Stimulated activated naive CD8-positive, alpha-beta T cell treated with anti-CD3 and anti-CD28 coated beads, Interleukin-15, Interleukin-2, amounts not matched to agents 100 ng/mL and 50 ng/mL, for 24 hours (primary cell): ENCODE measurements around the gene SLC39A13.
"Not testable (repeated sequence)": the region's sequence is repeated elsewhere in the genome, so short reads cannot be mapped to it uniquely, and the experiment has no call there.

ENCODE experiments used
- H3K27ac Mint-ChIP-seq: one replicate; pipeline ENCODE4 v1.8.0; 2021; ENCODE audit warnings: mild to moderate bottlenecking, mixed read lengths
- H3K27me3 Mint-ChIP-seq: one replicate; pipeline ENCODE4 v1.8.0; 2021; ENCODE audit warnings: mixed read lengths
- H3K36me3 Mint-ChIP-seq: one replicate; pipeline ENCODE4 v1.8.0; 2021; ENCODE audit warnings: low read depth, mixed read lengths
- H3K4me1 Mint-ChIP-seq: one replicate; pipeline ENCODE4 v1.8.0; 2021; ENCODE audit warnings: low read depth, mixed read lengths
- H3K4me3 Mint-ChIP-seq: one replicate; pipeline ENCODE4 v1.8.0; 2021; ENCODE audit warnings: mild to moderate bottlenecking, mixed read lengths
- H3K9me3 Mint-ChIP-seq: one replicate; pipeline ENCODE4 v1.8.0; 2021; ENCODE audit warnings: mixed read lengths

SLC39A13 gene

GRCh38 chr11:47441421-47441820, 33.0 kb downstream of the SLC39A13 start:
- H3K4me1 Mint-ChIP-seq, result no peaks in the 10 kb centered on the region

DNA sequence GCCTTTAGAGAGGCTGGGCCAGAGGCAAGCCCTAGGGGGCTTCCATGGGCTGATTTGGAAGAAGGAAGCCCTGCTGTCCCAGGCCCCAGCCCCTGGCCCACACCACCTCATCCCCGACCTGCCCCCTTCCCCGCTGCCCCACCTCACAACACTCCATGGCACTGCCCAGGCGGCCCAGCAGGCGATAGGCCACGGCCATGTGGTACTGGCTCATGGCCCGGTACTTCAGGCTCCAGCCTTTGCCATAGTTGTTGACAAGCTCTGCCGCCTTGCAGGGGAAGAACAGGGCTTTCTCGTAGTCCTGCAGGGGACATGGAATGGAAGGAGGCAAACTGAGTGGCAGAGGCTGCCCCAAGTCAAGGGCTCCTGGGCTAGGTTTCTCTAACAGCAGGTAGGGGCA, 34.1 kb downstream of the SLC39A13 start:
- H3K4me1 Mint-ChIP-seq, result no peaks in the 10 kb centered on the region
- no peaks in the 10 kb centered on the region for H3K36me3 Mint-ChIP-seq
- H3K27ac Mint-ChIP-seq, result no peak overlapping the region
- H3K4me3 Mint-ChIP-seq, result no peak overlapping the region
- no peaks in the 10 kb centered on the region for H3K9me3 Mint-ChIP-seq
- no peaks in the 10 kb centered on the region for H3K27me3 Mint-ChIP-seq

More at GRCh38 chr11:47441421-47441820, 33.0 kb downstream of the SLC39A13 start:
- Mint-ChIP-seq H3K9me3 (no peaks in the 10 kb centered on the region), H3K27me3 (no peaks in the 10 kb centered on the region), H3K36me3 (no peaks in the 10 kb centered on the region), H3K4me3 (no peak overlapping the region), H3K27ac (no peak overlapping the region)

- no peaks in the 10 kb centered on the region for H3K4me1 Mint-ChIP-seq
- H3K27me3 Mint-ChIP-seq, result no peaks in the 10 kb centered on the region
- no peak overlapping the region for H3K27ac Mint-ChIP-seq
- no peaks in the 10 kb centered on the region for H3K9me3 Mint-ChIP-seq
- no peak overlapping the region for H3K4me3 Mint-ChIP-seq
- H3K36me3 Mint-ChIP-seq, result no peaks in the 10 kb centered on the region
Observed at GRCh38 chr11:47443028-47443700, 34.8 kb downstream of the SLC39A13 start.

DNA sequence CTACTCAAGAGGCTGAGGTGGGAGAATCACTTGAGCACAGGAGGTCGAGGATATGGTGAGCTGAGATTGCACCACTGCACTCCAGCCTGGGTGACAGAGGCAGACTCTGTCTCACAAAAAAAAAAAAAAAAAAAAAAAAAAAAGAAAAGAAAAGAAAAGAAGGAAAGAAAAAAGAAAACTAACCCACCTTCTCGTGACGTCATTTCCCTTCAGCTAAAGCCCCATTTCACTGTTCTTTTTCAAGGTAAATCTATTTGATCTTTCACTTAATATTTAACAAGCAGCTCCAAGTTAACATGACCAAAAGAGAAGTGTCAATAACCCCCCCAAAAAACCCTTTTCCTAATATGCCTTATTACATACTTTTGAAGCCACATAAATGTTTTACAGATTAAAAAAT, 35.4 kb downstream of the SLC39A13 start:
- Mint-ChIP-seq H3K9me3 (no peaks in the 10 kb centered on the region), H3K4me3 (no peak overlapping the region), H3K27ac (no peak overlapping the region), H3K4me1 (no peaks in the 10 kb centered on the region), H3K36me3 (no peaks in the 10 kb centered on the region), H3K27me3 (no peaks in the 10 kb centered on the region)

- no peaks in the 10 kb centered on the region for H3K36me3 Mint-ChIP-seq
- no peaks in the 10 kb centered on the region for H3K9me3 Mint-ChIP-seq
- H3K4me3 Mint-ChIP-seq, result no peak overlapping the region
- H3K4me1 Mint-ChIP-seq, result no peaks in the 10 kb centered on the region
- H3K27ac Mint-ChIP-seq, result no peak overlapping the region
- no peaks in the 10 kb centered on the region for H3K27me3 Mint-ChIP-seq
Observed at GRCh38 chr11:47445840-47446239, 37.5 kb downstream of the SLC39A13 start.

DNA sequence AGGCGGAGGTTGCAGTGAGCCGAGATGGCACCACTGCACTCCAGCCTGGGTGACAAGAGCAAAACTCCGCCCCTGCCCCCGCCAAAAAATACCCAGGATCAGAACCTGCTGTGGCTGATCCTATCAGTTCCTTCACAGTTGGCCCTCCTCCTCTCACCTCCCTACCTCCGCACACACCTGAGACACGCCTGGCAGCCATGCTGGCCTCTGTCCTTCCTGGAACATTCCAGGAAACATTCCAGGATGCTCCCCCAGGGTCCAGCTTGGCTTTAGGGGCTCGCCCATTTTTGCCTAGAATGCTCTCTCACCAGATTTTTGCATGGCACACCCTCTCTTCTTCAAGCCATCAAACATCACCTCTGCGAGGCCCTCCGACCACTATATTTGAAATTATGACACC, 38.4 kb downstream of the SLC39A13 start:
- H3K36me3 Mint-ChIP-seq, result no peaks in the 10 kb centered on the region
- no peaks in the 10 kb centered on the region for H3K9me3 Mint-ChIP-seq
- no peaks in the 10 kb centered on the region for H3K4me1 Mint-ChIP-seq
- no peak overlapping the region for H3K27ac Mint-ChIP-seq
- no peaks in the 10 kb centered on the region for H3K27me3 Mint-ChIP-seq
- no peak overlapping the region for H3K4me3 Mint-ChIP-seq

- Mint-ChIP-seq H3K4me1 (no peaks in the 10 kb centered on the region), H3K27ac (no peak overlapping the region), H3K36me3 (no peaks in the 10 kb centered on the region), H3K9me3 (no peaks in the 10 kb centered on the region), H3K4me3 (no peak overlapping the region), H3K27me3 (no peaks in the 10 kb centered on the region)
Observed at GRCh38 chr11:47447906-47448305, 39.5 kb downstream of the SLC39A13 start.

- no peaks in the 10 kb centered on the region for H3K36me3 Mint-ChIP-seq
- H3K4me1 Mint-ChIP-seq, result no peaks in the 10 kb centered on the region
- no peak within 1 kb of the TSS for H3K4me3 Mint-ChIP-seq
- no peaks in the 10 kb centered on the region for H3K27me3 Mint-ChIP-seq
- H3K27ac Mint-ChIP-seq, result no peak within 1 kb of the TSS
- no peaks in the 10 kb centered on the region for H3K9me3 Mint-ChIP-seq
Observed at GRCh38 chr11:47448566-47449427, 40.4 kb downstream of the SLC39A13 start, which contains the start of gene RAPSN. RAPSN (minus strand) TSS chr11:47449136; CDS start chr11:47448964, 172 bp downstream.

DNA sequence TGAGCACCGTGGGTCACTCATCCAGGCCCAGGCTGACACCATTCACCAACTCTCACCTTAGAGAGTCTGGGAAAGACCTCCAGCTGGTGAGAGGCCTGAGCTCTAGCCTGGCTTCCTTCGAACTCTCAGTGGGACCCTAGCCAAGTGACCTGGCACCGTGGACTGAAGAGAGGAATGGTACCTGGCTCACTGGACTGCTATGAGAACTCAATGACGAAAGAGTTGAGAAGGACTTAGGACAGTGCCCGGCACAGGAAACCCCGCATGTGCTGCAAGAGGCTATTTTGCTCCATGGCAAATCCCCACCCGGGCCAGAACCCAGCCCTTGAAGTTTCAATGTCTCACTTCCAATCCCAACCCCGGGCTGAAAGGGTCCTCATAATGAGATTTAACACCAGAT, 41.2 kb downstream of the SLC39A13 start:
- H3K27ac Mint-ChIP-seq, result no peak overlapping the region
- H3K9me3 Mint-ChIP-seq, result no peaks in the 10 kb centered on the region
- no peak overlapping the region for H3K4me3 Mint-ChIP-seq
- H3K4me1 Mint-ChIP-seq, result no peaks in the 10 kb centered on the region
- no peaks in the 10 kb centered on the region for H3K27me3 Mint-ChIP-seq
- no peaks in the 10 kb centered on the region for H3K36me3 Mint-ChIP-seq

DNA sequence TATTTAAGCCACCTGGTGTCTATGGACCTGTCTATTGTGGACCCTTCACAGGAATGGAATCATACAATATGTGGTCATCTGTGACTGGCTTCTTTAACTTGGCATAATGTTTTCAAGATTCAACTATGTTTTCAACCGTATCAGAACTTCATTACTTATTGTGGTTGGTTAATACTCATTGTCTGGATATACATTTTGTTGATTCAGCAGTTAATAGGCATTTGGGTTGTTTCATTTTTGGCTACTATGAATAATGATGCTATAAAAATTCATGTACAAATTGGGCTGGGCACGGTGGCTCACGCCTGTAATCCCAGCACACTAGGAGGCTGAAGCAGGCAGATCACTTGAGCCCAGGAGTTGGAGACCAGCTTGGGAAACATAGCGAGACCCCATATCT, 43.0 kb downstream of the SLC39A13 start:
- Mint-ChIP-seq H3K27ac (no peak overlapping the region), H3K4me3 (no peak overlapping the region), H3K36me3 (no peaks in the 10 kb centered on the region), H3K9me3 (no peaks in the 10 kb centered on the region), H3K27me3 (no peaks in the 10 kb centered on the region), H3K4me1 (no peaks in the 10 kb centered on the region)

DNA sequence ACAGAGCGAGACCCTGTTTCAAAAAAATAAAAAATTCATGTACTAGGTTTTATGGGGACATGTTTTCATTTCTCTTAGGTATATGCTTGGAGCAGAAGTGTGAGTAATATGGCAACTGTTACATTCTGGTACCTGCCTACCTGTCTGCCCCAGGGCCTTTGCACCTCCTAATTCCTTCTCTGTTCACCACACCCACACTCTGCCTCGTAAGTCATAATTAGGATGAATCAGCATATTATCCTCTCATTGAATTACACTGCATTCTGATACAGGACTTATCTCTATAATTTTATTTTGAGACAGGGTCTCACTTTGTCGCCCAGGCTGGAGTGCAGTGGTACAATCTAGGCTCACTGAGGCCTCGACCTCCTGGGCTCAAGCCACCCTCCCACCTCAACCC, 43.6 kb downstream of the SLC39A13 start:
- no peak overlapping the region for H3K4me3 Mint-ChIP-seq
- H3K36me3 Mint-ChIP-seq, result no peaks in the 10 kb centered on the region
- no peaks in the 10 kb centered on the region for H3K27me3 Mint-ChIP-seq
- H3K4me1 Mint-ChIP-seq, result no peaks in the 10 kb centered on the region
- no peak overlapping the region for H3K27ac Mint-ChIP-seq
- no peaks in the 10 kb centered on the region for H3K9me3 Mint-ChIP-seq

DNA sequence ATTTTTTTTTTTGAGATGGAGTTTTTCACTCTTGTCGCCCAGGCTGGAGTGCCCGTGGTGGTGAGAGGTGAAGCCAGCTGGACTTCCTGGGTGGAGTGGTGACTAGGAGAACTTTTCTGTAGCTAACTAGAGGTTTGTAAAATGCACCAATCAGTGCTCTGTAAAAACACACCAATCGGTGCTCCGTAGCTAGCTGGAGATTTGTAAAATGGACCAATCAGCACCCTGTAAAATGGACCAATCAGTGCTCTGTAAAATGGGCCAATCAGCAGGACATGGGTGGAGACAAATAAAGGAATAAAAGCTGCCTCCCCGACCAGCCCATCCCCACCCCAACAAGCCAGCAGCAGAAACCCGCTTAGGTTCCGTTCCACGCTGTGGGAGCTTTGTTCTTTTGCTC, 45.0 kb downstream of the SLC39A13 start:
- no peaks in the 10 kb centered on the region for H3K36me3 Mint-ChIP-seq
- no peaks in the 10 kb centered on the region for H3K4me1 Mint-ChIP-seq
- H3K27me3 Mint-ChIP-seq, result no peaks in the 10 kb centered on the region
- H3K9me3 Mint-ChIP-seq, result no peaks in the 10 kb centered on the region
- H3K4me3 Mint-ChIP-seq, result no peak overlapping the region
- no peak overlapping the region for H3K27ac Mint-ChIP-seq

DNA sequence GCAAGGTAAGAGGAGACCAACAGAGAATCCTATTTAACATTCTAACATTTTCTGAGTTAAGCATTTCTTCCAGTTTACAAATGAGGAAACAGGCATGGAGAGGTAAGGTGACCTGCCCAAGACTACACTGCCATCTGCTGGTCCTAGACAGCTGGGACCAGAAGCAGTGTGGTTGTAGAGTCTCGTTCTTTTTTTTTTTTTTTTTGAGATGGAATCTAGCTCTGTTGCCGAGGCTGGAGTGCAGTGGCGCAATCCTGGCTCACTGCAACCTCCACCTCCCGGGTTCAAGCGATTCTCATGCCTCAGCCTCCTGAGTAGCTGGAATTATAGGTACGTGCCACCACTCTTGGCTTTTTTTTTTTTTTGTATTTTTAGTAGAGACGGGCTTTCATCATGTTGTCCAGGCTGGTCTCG, 45.9 kb downstream of the SLC39A13 start:
- H3K9me3 Mint-ChIP-seq, H3K27ac Mint-ChIP-seq, H3K27me3 Mint-ChIP-seq, H3K4me1 Mint-ChIP-seq, H3K4me3 Mint-ChIP-seq, H3K36me3 Mint-ChIP-seq: not testable (repeated sequence)

- H3K4me3 Mint-ChIP-seq, result no peak overlapping the region
- H3K27me3 Mint-ChIP-seq, result no peaks in the 10 kb centered on the region
- H3K4me1 Mint-ChIP-seq, result no peaks in the 10 kb centered on the region
- H3K36me3 Mint-ChIP-seq, result peaks cover 6% of the 10 kb centered on the region
- H3K27ac Mint-ChIP-seq, result no peak overlapping the region
- no peaks in the 10 kb centered on the region for H3K9me3 Mint-ChIP-seq
Observed at GRCh38 chr11:47460571-47461235, 52.3 kb downstream of the SLC39A13 start.

GRCh38 chr11:47461876-47462275, 53.5 kb downstream of the SLC39A13 start:
- no peaks in the 10 kb centered on the region for H3K27me3 Mint-ChIP-seq
- H3K36me3 Mint-ChIP-seq, result peaks cover 11% of the 10 kb centered on the region
- no peaks in the 10 kb centered on the region for H3K9me3 Mint-ChIP-seq
- H3K4me3 Mint-ChIP-seq, result no peak overlapping the region
- peaks cover under 1% of the 10 kb centered on the region for H3K4me1 Mint-ChIP-seq
- no peak overlapping the region for H3K27ac Mint-ChIP-seq
